Activated CD8-positive, alpha-beta memory T cell treated with anti-CD3 and anti-CD28 coated beads for 24 hours (primary cell): ENCODE measurements around the gene CHST9.

ENCODE experiments used
- DNase-seq: peaks from one replicate; pipeline ENCODE4 v3.0.0-alpha.2; 2020

CHST9 gene

DNA sequence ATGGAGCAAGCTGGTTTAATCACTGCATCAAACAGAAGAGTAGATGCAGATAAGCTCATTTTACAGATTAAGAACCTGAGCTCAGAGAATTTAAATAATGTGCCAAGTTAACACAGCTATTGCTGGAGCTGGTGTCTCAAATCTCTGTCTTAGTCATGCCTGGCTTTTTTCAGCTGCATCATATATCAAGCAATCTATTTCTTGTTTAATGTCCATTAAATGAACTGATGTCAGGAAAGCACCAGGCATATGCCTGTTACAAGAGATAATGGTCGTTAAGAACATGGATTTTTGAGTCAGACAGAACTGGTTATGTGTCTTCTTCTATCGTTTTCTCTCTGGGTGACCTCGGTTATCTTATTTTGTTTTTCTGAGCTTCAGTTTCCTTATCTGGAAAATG, 259.8 kb downstream of the CHST9 start:
- DNase-seq = no peak

DNA sequence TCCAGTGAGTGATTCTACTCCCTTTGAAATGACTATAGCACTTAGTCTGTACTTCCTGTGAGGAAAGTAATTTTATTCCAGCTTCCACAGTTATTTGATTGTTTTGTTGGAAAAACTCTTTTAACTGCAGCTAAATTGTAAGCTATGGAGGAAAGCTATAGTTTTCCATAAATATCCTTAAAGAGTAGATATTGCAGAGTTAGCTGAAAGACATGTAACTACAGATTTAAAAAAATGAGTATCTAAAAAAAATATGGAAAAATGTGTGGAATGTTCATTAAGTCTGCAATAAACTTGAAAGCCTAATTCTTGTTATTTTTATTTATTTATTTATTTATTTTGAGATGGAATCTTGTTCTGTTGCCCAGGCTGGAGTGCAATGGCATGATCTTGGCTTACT, 262.8 kb downstream of the CHST9 start:
- DNase-seq = no peak

DNA sequence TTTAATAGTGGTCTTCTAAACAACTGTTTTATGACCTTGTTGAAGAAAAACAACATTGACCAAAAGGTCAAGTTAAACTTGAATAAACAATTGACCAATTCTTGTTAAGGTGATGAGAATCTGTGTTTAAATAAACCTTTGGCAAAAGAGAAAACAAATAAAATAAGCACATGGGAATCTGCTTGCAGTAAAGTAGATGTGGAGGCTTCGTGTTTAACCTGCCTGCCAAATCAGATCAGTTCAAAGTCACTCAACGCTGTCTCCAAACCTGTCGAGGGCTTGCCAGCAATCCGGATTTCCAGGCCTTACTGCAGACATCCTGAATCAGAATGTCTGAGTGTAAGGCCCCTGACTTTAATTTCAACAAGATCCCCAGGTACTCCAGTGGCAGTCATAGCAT, 264.5 kb downstream of the CHST9 start:
- no peak for DNase-seq

DNA sequence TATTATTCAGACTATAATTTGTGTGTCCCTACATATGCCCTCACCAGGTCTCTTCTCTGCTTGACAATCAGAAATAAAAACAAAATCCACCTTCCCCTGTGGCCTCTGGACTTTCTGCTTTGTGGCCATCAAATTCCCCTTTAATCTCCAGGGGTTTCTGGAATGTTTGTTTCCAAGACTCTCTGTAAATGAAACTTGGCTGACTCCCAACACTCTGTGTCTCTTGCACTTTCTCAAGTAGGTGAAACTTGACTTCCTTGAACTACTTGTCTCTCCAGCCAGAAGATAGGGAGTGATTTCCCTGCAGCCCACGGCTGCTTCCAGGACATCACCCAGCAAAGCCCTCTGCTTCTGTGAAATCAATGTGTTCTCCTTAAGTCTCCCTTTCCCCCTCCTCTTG, 265.5 kb downstream of the CHST9 start:
- DNase-seq = no peak

DNA sequence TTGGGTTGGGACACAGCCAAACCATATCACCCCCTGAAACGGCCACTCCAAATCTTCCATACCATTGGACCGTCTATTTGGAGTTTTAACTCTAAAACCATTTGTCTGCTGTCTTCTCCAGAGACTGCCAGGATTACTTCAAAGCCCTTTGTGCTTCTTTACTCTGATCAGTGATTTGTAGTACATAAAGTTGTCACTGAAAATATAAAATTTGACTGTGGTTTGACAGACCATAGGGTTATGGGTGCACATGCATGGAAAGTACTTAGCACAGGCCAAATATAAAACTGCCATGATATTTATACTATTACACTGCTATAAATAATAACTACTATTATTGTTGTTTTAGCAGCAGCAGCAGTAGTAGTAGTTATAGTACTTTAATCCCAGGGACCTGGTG, 265.9 kb downstream of the CHST9 start:
- no peak for DNase-seq

DNA sequence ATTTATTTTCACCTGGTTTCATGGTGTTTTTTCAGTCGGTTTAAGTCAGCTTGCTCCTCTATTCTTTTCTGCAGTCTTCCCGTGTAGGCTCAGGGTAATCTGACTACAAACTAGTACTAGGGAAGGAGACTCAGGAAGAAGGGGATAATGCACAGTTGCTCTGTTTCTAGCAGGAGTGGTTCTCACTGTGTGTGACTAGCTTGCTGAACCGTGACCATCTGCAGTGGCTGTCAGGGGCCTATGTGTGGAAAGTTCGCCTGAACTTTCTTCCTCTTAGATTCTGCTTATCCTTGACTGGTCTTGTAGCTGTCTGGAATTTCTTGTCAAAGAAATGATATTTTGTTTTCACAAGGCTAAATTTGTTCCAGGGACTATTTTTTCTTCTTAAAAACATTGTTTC, 273.3 kb downstream of the CHST9 start:
- DNase-seq = no peak

DNA sequence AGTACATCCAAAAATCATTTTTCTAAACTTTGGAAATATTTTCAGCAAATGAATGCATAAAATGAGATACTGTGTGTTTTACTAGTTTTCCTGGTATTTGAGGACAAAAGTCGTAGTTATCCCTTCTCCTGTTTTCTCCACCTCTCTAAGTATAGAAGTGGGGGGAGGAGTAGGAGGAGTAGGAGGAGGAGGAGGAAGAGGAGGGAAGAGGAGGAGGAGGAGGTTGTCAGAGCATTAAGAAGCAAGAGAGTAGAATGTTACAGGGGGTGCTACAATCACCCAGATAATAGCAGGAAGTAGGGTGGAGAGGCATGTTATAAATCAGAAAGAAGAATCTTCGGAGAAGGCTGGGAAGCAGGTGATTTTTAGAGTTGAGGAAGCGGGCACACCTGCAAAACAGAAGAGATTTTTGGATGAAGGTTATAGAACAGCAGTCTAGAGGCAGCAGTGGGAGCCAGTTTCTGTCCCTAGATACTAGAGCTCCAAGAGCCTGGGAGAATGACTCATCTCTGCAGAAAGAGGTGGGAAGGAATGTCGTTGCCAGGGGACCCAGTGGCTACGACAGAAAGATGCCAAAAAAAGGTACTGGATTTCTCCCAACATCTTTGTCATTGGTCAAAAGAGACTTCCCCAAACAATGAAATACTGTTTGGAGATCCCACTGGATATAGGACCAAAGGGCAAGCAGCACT, 275.4 kb downstream of the CHST9 start:
- DNase-seq = no peak

DNA sequence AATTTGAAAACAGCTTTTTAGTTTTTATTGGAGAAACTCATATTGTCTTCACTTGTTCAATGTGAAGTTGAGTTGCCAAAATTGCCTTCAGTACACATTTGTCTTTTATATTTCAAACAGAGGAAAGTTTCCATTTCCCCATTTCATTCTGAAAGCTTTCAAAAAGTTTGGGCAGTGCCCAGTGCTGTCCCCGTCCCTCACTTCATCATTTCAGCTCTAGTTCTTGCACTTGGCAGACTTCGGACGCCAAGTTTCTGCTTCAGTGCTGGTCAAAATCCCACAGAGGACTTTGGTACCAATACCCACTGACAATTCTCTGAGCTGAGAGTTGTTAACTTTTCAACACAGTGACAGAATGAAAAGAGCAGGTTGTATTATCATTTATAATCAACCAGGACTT, 276.2 kb downstream of the CHST9 start:
- DNase-seq = no peak

DNA sequence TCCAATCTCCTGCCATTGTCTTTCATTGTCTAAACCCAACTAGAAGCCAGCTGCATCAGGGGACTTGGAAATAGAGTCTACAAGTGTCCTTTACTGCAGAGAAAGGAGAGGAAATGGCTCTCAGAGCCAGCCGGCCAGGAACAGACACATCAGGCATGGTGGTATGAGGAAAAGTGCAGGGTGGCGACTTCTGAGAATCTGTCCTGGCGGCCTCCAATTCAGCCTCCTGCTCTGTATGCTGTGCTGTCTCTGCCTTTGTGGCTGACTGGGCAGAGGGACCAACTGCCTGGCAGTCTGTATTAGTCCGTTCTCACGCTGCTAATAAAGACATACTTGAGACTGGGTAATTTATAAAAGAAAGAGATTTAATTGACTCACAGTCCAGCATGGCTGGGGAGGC, 282.8 kb downstream of the CHST9 start:
- DNase-seq = no peak

DNA sequence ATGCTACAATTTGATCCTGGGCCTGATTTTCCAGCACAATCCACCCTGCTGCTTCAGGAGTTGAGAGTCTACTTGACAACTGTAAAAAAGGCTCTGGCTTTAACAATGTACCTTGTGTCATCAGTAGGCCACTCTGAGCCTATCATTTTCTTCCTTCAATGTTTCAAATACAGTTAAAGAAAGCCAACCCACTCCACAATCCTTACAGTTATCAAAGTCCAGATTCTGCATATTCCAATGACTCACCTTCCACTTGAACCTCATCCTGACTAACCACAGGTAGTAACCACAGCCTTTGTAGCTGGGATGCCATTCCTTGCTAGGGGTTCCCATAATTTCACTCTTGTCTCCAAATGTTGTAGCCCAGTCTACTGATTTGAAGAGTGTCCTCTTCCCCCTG, 284.1 kb downstream of the CHST9 start:
- DNase-seq = no peak

DNA sequence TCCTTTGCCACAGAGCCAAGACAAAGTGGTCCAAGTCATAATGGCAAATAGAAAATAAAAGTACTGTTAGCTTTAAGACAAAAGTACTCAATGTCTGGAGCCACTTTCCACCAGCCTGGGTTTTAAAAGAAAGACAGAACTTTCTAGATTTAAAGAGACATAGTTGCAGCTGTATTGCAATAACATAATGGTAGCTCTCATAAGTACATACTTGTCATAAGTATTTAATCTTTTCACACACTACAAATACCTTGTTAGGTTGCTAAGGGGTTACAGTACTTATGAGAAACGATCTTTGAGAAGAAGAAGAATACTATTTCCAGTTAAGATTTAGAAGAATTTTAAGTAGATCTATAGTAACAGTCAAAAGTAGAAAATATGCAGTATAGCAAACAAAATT, 290.7 kb downstream of the CHST9 start:
- DNase-seq = no peak

DNA sequence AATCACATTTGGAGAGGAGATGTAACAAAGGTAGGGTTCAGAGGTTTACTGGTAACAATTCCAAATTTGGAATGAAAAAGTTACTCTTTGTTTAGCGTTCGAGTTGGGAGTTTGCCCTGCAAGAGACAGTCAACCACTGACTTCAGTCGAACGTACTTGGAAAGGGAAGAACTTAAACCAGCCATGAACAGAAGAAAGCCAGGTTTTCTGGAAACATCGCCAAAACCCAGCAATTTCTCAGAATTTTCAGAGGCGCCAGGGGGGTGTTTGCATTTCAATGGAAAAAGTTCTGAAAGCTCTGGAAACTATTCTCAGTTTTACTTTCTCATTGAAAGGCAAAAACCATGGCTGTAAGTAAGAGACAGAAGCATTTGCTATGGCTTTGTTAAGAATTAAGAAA, 291.1 kb downstream of the CHST9 start:
- DNase-seq = no peak

DNA sequence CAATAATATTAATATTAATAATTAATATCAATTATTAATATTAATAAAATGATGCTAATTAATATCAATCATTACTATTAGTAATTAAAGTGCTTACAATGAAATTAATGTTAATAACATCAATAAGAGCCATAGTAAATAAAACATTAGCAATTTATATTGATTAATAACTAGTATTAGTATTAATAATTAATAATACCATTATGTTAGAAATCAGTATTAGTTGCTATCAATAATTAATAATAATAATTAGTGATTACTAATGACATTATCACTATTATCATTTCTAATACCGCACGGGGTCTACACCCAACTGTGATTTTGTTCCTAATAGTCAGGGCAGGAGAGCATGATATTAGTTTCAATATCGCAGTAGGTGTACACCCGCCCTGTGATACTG, 296.8 kb downstream of the CHST9 start:
- DNase-seq = no peak

DNA sequence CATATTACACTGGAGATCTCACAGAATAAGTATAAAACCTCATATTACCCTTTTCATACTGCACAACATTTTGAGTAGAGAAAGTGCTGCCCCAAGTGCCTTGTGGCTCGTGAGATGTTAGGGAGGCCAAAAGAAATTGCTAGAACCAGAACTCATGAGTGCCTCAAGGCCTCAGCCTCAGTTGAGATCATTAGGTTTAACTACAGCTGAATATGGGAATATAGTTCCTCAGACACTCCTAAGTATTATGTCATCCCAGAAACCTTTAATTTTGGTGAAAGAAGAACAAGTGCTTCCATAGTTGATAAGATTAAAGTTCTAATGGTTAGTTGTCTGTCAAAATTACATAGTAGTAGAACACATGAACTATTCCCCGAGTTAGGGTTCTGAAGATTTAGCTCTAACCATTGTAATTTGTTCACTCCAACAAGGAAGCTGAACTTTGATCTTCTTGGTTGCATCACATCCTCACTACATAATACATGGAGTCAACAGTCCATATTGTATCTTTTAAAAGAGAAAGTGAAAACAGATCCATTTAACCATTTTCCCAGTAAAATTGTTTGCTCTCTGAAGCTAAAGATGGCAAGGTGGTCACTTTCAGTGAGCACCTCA, 310.0 kb downstream of the CHST9 start:
- DNase-seq = no peak

DNA sequence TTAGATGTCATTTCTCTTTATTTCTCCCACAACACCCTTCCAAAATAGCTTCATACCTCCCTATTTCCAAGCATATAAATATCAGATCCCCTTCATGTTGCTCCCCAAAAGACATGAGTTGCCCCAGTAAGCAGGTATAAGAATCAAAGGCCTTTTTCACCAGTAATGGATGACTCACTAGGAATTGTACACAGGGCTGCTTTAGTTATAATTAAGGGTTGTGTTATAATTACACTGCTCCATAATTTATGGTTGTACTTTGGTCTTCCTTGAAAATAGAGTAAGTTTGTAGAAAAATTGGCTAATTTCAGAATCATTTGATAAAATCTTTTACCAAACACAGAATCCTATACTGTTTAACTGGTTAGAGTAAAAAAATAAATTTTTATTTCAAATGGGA, 310.8 kb downstream of the CHST9 start:
- DNase-seq = no peak

DNA sequence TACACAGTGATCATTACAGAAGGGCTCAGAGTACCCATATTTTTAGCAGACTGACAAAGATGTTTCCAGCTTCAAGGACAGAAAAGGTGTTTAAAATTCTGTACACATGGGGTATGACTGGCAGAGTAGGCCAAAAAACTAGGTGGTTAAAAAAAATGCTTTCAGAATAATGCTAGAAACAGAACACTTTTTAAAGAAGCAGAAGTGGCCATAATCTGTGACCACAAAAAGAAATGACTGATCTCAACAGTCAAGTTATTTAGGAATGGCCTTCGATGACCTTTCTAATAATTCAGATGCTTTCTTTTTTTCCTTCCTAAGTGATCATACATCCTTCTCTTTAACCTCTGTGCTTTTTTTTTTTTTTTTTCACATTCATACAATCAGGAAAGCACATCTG, 315.5 kb downstream of the CHST9 start:
- no peak for DNase-seq

DNA sequence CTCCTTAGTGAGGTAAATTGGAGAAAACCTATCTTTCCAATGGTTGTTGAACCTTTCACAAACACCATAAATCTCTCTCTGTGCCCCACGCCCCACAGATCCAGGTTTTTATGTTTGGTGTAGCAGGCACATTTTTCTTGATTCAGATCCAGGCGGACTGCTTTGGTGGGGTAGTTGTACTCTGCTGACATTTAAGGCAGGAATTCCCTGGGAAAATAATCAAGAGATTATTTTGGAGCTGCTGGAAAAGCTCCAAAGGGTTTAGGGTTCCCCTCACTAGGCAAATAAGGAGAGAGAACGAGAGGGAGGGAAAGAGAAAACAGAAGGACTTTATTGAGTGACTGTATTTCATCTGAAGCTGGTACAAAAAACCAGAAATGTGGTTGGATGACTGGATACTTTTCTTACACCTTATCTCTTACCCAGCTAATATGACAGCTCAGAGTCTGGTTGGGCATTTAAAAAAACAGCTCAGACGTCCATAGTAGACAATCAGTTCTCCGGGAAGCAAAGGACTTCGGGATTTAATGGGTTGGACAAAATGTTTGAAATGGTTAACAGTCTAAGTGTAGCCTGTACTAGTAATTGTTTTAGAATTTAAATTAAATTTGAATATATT, 316.0 kb downstream of the CHST9 start:
- DNase-seq = no peak

DNA sequence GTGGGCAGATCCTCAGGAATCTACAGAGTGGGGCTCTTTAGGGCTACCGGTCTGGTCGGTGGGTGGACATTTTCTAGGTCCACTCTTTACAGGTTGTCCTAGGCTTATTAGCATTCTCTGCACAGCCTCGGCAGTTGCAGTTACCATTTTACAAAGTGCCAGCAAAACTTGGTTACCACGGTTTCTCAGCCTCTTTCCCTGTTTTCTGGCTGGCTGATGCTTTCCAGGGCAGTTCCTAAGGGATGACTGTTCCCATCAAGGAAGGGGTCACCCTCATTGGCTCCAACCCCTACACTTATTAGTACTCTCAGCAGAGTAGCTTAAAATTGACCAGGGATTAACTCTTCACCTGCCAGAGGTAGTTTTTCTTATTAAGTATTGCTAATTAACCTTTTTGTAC, 317.6 kb downstream of the CHST9 start:
- DNase-seq = no peak

DNA sequence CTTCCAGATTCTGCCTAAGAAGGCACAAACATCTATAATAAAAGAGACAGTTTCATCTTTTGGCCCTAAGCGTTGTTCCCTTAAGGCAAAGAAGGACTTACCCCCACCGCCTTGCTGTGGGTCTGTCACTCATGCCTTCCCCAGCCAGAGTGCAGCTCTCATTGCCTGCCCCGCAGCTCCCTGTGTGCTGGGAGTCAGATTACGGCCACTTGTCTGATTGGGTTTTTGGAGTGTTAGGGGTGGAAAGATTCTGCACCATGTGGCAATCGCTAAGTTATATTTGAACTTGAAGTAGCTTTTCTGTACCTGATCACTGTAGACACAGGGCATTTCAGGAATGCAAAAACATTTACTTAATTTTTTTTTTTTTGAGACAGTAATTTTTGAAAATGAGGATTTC, 319.6 kb downstream of the CHST9 start, which contains the start of gene AQP4:
Gene AQP4, minus strand, starts transcription at position 151 of the 400 bp plus-strand sequence. Its CDS starts 18 bp downstream, at position 133.
- no peak for DNase-seq

DNA sequence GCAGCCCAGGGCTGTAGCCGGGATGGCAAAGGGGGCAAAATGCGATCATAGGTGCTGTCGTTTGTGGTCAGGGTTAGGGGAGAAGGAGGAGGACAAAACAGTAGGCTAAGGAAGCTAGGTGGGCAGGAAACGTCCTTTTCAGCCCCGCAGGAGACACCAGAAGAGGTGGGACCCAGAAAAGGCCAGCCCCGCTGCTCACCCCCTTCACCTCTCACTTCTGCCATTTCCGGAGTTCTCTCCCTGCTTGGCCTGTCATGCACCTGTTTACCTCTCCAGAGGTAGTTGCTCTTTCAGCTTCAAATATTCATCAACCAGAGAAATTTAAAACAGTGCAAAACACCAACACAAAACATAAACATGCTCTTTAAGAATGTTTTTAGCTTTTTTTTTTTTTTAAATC, 320.4 kb downstream of the CHST9 start:
- no peak for DNase-seq

DNA sequence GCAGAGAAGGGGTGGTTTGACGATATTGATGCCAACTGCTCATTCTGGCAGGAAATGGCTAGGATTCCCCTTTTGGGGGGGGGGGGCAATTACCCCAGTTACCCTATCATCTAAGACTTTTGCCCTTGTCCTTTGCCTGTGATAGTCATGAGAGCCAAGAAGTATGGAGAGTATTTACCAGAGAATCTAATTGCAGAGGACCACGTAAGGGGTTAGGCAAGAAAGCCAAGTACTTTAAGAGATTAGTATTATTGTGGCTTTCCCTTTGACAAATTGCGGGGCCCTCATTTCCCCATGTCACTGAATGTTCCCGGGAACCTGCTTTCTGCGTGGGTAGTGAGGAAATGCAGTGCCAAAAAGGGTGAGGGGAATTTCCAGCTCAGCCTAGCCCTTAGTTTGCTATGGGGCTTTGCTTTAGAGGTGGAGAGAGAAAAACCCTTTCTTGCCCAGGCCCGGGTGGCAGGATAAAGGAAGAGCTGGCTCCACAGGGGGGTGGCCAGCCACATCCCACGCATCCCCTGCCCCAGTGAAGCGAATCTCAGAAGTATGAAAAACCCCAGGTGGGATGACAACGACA, 321.1 kb downstream of the CHST9 start:
- DNase-seq = no peak

DNA sequence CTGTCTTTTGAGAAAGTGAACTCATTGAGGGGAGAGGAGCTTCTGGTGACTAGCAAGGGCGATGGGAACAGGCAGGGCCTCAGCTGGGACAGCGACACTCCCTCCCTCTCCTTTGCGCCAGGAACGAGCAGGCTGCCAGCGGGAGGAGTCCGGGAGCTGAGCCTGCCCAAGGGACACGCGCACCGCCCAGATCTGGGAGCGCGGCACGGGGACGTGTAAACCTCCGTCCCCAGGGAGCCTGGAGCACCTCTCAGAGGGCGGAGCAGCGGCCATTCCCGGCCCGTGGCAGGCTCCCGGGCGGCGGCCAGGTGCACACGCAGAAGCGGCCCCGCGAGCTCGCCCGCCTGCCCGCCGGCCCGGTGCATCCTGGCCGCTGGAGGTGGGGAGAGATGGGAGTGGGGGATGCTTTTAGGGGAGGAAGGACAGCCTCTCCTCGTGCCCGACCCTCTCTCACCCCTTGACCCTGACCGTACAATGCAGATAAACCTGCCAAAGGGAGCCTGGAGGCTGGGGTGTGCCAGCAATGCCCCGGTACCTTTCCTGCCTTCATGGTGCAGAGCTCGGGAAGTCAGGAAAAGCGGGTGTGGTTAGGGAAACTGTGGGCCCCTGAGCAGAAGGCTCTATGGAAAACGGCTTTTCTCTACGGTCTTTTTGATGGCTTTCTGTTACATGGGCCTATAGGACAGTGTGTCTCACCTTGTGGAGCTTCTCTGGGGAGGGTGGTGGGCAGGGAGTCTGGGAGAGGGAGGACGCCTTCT, 321.8 kb downstream of the CHST9 start:
- DNase-seq = no peak

DNA sequence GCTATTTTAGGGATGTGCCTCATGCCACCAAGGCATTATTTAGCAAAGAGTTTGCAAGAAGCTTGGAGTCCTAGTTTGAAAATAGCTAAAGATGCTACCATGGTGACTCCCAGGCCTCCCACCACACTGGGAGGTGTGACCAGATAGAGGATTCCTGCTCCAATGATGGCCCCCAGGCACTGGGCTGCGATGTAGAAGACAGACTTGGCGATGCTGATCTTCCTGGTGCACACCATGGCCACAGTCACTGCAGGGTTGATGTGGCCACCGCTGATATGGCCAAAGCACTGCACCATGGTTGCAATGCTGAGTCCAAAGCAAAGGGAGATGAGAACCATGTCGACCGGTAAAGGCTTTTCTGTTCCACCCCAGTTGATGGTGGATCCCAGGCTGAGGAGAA, 323.0 kb downstream of the CHST9 start:
- DNase-seq = no peak
